Brain microvascular endothelial cell (primary cell): ENCODE measurements around the gene TREX2.
A peak's percentile ranks its signal among the peaks of the same experiment; 100 is the strongest.

Experiments
- DNase-seq: peaks from one replicate; pipeline ENCODE4 v3.0.0-alpha.2; 2020
- H3K27ac ChIP-seq: fragments of 250-450 bp; sonication (Bioruptor Pico); 2 replicates; pipeline ENCODE4 v1.5.1; 2020; ENCODE audit warnings: mild to moderate bottlenecking, moderate library complexity
- H3K27me3 ChIP-seq: fragments of 250-450 bp; sonication (Bioruptor Pico); replicated peaks from 2 replicates; pipeline ENCODE4 v1.5.1; 2020; ENCODE audit warnings: mild to moderate bottlenecking
- H3K36me3 ChIP-seq: fragments of 250-450 bp; sonication (Bioruptor Pico); replicated peaks from 2 replicates; pipeline ENCODE4 v1.5.1; 2020; ENCODE audit warnings: mild to moderate bottlenecking
- H3K4me3 ChIP-seq: 2 replicates; pipeline ENCODE4 v1.5.1; 2011; ENCODE audit warnings: low read depth, mild to moderate bottlenecking, control low read depth, low read length, moderate library complexity
- in situ Hi-C: cut with HindIII; loops from 2 replicates; pipeline ENCODE4 v1.10.0; 2017; ENCODE audit warnings: low sequenced_read_pairs, low pct_ligation_motif_present
- TF ChIP-seq, protein P1 (sequence below): IDR thresholded peaks from 2 replicates; pipeline ENCODE4 v1.5.1; 2011; ENCODE audit warnings: low read depth, mild to moderate bottlenecking, moderate library complexity, low read length, control low read depth, inconsistent platforms; ENCODE audit errors: missing control alignments

TREX2 gene

DNA sequence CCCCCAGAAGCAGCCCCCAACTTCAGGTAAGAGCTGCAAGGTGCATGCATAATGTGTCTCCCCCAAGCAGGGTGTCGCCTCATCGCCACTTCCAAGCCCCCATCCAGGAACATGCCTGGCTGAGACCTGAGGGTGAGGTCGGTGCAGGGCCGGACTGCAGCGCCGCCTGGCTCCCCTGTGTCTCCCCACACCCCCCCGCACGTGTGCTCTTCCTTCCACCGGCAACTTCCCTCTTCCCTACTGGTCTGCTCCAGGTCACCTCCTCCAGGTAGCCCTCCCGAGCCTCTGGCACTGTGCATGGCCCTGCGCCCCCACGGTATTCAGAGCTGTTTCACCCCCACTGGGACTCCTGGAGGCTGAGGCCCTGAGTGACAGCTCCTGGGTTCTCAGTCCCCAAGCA, 46.7 kb upstream of the TREX2 start:
- H3K36me3 ChIP-seq, result no peaks in the 10 kb centered on the region
- DNase-seq, result no peak
- in situ Hi-C loops, result no loop called here
- TF ChIP-seq, protein P1, sequence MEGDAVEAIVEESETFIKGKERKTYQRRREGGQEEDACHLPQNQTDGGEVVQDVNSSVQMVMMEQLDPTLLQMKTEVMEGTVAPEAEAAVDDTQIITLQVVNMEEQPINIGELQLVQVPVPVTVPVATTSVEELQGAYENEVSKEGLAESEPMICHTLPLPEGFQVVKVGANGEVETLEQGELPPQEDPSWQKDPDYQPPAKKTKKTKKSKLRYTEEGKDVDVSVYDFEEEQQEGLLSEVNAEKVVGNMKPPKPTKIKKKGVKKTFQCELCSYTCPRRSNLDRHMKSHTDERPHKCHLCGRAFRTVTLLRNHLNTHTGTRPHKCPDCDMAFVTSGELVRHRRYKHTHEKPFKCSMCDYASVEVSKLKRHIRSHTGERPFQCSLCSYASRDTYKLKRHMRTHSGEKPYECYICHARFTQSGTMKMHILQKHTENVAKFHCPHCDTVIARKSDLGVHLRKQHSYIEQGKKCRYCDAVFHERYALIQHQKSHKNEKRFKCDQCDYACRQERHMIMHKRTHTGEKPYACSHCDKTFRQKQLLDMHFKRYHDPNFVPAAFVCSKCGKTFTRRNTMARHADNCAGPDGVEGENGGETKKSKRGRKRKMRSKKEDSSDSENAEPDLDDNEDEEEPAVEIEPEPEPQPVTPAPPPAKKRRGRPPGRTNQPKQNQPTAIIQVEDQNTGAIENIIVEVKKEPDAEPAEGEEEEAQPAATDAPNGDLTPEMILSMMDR, result no peak
- H3K4me3 ChIP-seq, result no peak overlapping the region
- H3K27me3 ChIP-seq, result no peaks in the 10 kb centered on the region
- H3K27ac ChIP-seq, result no peak overlapping the region

DNA sequence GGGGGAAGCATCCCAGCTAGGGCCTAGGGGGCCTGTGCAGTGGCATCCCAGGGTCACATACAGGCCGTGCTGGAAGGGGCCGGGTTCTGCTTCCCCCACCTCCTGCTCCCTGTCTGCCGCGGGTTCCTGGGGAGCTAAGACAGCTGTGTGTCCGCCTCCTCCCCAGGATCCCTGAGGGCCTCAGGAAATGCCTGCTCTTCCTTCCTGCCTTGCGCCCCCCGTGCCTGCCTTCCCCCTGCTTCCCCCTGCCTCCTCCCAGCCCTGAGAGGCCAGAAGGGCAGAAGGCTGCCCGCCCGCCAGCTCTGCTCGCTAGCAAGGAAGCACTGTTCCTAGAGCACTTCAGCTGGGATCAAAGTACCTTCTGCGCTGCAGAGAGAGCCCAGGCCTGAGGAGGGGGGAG, 46.1 kb upstream of the TREX2 start:
- in situ Hi-C loops, result no loop called here
- Histone ChIP-seq H3K27me3 (no peaks in the 10 kb centered on the region), H3K36me3 (no peaks in the 10 kb centered on the region), H3K27ac (no peak overlapping the region), H3K4me3 (no peak overlapping the region)
- DNase-seq, result no peak
- TF ChIP-seq, protein P1, result no peak

GRCh38 chrX:153491351-153491914, 45.6 kb upstream of the TREX2 start:
- TF ChIP-seq, protein P1, result no peak
- in situ Hi-C loops, result no loop called here
- Histone ChIP-seq H3K4me3 (no peak overlapping the region), H3K27ac (no peak overlapping the region), H3K27me3 (no peaks in the 10 kb centered on the region), H3K36me3 (no peaks in the 10 kb centered on the region)
- no peak for DNase-seq

DNA sequence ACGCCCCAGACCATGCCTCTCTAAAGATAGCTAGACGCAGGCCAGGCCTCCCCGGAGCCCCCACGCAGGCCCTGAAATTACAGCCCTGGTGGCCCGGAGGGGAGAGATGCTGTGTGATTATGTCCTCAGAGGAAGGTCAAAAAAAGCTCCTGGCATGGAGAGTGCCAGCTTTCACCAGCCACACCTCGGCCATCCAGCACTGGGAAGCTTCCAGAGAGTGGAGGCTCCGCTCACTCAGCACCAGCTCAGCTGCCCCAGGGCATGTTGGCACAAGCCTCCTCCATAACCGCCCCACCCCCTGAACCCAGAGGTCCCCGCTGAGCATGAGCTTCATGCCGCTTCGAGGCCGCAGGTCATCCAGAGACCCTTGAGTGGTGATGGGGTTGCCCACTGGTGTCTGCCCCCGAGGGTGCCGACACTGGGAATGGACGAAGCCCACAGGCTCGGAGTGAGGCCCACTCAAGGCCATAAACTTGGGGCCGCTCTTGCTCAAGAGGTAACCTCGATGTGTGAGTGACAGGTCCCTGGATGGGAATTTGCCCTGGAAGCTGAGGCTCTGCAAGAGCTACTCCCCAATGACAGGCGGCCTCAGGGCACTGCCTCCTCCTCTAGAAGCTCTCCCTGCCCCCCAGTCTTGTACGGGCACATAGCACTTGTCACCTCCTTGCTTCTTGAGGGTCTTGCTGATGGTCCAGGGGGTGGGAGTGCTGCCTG, 44.5 kb upstream of the TREX2 start:
- in situ Hi-C loops, result no loop called here
- H3K4me3 ChIP-seq, result no peak overlapping the region
- TF ChIP-seq, protein P1, result no peak
- H3K27me3 ChIP-seq, result no peaks in the 10 kb centered on the region
- H3K36me3 ChIP-seq, result no peaks in the 10 kb centered on the region
- DNase-seq, result no peak
- H3K27ac ChIP-seq, result no peak overlapping the region

DNA sequence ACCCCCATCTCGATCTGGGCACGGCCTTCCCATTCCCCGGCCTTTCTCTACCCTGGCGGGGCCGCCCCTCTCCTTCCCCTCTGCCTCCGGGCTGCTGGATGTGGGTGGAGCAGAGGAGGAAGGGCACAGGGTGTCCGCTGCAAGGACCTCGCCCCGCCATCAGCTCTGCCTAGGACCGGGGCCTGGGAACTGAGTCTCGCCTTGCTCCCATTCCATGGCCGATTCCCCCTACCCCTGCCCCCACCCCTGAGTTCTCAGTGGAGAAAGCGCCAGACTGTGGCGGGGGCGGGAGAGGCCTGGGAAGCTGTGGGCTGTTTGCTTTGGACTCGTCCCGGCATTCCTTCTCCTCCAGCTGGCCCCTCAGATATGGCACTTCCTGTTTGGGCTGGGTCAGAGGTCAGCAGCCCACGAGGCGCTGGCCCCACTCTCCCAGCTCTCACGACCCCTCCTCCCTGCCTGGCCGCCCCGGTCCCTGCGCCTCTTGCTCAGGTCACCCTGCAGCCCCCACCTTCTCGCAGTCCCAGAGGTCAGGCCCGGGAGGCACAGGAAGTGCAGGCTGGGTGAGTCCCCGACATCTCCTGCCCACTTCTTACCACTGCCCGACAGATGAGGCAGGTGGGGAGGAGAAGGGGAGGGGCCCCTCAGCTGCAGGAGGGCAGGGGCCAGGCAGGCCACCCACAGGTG, 42.5 kb upstream of the TREX2 start:
- no peaks in the 10 kb centered on the region for H3K36me3 ChIP-seq
- TF ChIP-seq, protein P1, result no peak

More for the DNA sequence above, 42.5 kb upstream of the TREX2 start:
- in situ Hi-C loops, result no loop called here
- Histone ChIP-seq H3K27me3 (no peaks in the 10 kb centered on the region), H3K4me3 (no peak overlapping the region), H3K27ac (peak overlapping the region; percentile 64)
- peak; percentile 49 for DNase-seq
